Measurements from ENCODE around the gene WFDC11.
"Not testable (repeated sequence)": the region's sequence is repeated elsewhere in the genome, so short reads cannot be mapped to it uniquely, and the experiment has no call there.

The WFDC11 gene

GRCh38 chr20:45670139-45670538 is at the start of gene WFDC11:
Gene WFDC11 (minus strand): TSS chr20:45670239. CDS start chr20:45650600, 19,639 bp downstream.
- no peak for DNase-seq

GRCh38 chr20:45716141-45716688 is 46.2 kb upstream of the WFDC11 start:
- intact Hi-C loops (cut with DNase I) = not testable (repeated sequence)

More at GRCh38 chr20:45670139-45670538, at the start of gene WFDC11:
- intact Hi-C loops (cut with DNase I) = no loop called here

GRCh38 chr20:45704969-45705637 is 35.1 kb upstream of the WFDC11 start, which contains the start of gene WFDC10B:
Gene WFDC10B (minus strand): TSS chr20:45705019. CDS start chr20:45685992, 19,027 bp downstream.
- intact Hi-C loops (cut with DNase I) = no loop called here
- peak in 1 of 42 donors; percentile 1 for DNase-seq

More at GRCh38 chr20:45716141-45716688, 46.2 kb upstream of the WFDC11 start:
- not testable (repeated sequence) for DNase-seq

GRCh38 chr20:45701873-45702272 is 31.8 kb upstream of the WFDC11 start, which contains the start of gene WFDC13:
Gene WFDC13 (plus strand): TSS chr20:45702038. CDS start chr20:45702124, 86 bp downstream.
- DNase-seq = no peak
- intact Hi-C loops (cut with DNase I) = no loop called here

GRCh38 chr20:45701104-45701503 is 31.1 kb upstream of the WFDC11 start:
- intact Hi-C loops (cut with DNase I) = no loop called here
- DNase-seq = no peak

GRCh38 chr20:45695496-45695895 is 25.5 kb upstream of the WFDC11 start:
- intact Hi-C loops (cut with DNase I) = no loop called here
- no peak for DNase-seq

- DNase-seq; intact Hi-C loops (cut with DNase I): not testable (repeated sequence)
Measured at GRCh38 chr20:45693346-45693745, 23.3 kb upstream of the WFDC11 start.

GRCh38 chr20:45685896-45686295 is 15.9 kb upstream of the WFDC11 start:
- intact Hi-C loops (cut with DNase I) = no loop called here
- no peak for DNase-seq

- intact Hi-C loops (cut with DNase I) = no loop called here
- DNase-seq = no peak
Measured at GRCh38 chr20:45679650-45680049, 9.6 kb upstream of the WFDC11 start.

- intact Hi-C loops (cut with DNase I) = no loop called here
Measured at GRCh38 chr20:45672765-45673164, 2.7 kb upstream of the WFDC11 start.

GRCh38 chr20:45657038-45657437 is 13.0 kb downstream of the WFDC11 start:
- intact Hi-C loops (cut with DNase I) = not testable (repeated sequence)

More at GRCh38 chr20:45672765-45673164, 2.7 kb upstream of the WFDC11 start:
- DNase-seq = peak in 1 of 42 donors; percentile 5

GRCh38 chr20:45651726-45652125 is 18.3 kb downstream of the WFDC11 start:
- DNase-seq; intact Hi-C loops (cut with DNase I): not testable (repeated sequence)

More at GRCh38 chr20:45657038-45657437, 13.0 kb downstream of the WFDC11 start:
- not testable (repeated sequence) for DNase-seq

GRCh38 chr20:45649312-45649863 is 20.7 kb downstream of the WFDC11 start:
- DNase-seq = no peak
- intact Hi-C loops (cut with DNase I) = no loop called here

GRCh38 chr20:45647441-45648050 is 22.5 kb downstream of the WFDC11 start:
- intact Hi-C loops (cut with DNase I) = no loop called here
- no peak for DNase-seq

GRCh38 chr20:45646875-45647274 is 23.2 kb downstream of the WFDC11 start:
- intact Hi-C loops (cut with DNase I) = no loop called here
- no peak for DNase-seq

- DNase-seq; intact Hi-C loops (cut with DNase I): not testable (repeated sequence)
Measured at GRCh38 chr20:45645869-45646268, 24.2 kb downstream of the WFDC11 start.

- intact Hi-C loops (cut with DNase I); DNase-seq: not testable (repeated sequence)
Measured at GRCh38 chr20:45641076-45641475, 29.0 kb downstream of the WFDC11 start.

GRCh38 chr20:45639687-45640086 is 30.4 kb downstream of the WFDC11 start:
- intact Hi-C loops (cut with DNase I) = no loop called here
- no peak for DNase-seq

- intact Hi-C loops (cut with DNase I) = no loop called here
- no peak for DNase-seq
Measured at GRCh38 chr20:45636513-45636912, 33.5 kb downstream of the WFDC11 start.

- intact Hi-C loops (cut with DNase I) = no loop called here
- DNase-seq = no peak
Measured at GRCh38 chr20:45631184-45631583, 38.9 kb downstream of the WFDC11 start, which contains the start of gene WFDC9. Gene WFDC9 (minus strand): TSS chr20:45631284. CDS start chr20:45610181, 21,103 bp downstream.

Measured in head of caudate nucleus (tissue), 42 donors.